ENCODE data around the gene AOPEP. TPM values are rescaled to one million over a fixed set of nuclear protein-coding genes. Genes with fewer than 3 reads are reported as not detected.
A peak's percentile ranks its signal among the peaks of the same experiment; 100 is the strongest.

AOPEP gene
- total RNA-seq, 1 experiment from 2014 or later = 15.0 TPM

GRCh38 chr9:94937214-94937903, 210.9 kb downstream of the AOPEP start:
- TF ChIP-seq, protein P1, sequence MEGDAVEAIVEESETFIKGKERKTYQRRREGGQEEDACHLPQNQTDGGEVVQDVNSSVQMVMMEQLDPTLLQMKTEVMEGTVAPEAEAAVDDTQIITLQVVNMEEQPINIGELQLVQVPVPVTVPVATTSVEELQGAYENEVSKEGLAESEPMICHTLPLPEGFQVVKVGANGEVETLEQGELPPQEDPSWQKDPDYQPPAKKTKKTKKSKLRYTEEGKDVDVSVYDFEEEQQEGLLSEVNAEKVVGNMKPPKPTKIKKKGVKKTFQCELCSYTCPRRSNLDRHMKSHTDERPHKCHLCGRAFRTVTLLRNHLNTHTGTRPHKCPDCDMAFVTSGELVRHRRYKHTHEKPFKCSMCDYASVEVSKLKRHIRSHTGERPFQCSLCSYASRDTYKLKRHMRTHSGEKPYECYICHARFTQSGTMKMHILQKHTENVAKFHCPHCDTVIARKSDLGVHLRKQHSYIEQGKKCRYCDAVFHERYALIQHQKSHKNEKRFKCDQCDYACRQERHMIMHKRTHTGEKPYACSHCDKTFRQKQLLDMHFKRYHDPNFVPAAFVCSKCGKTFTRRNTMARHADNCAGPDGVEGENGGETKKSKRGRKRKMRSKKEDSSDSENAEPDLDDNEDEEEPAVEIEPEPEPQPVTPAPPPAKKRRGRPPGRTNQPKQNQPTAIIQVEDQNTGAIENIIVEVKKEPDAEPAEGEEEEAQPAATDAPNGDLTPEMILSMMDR (conservative IDR thresholded peaks at IDR 0.05) = no peak
- no CpG with 5 or more reads among the region's 6 CpGs for WGBS (ENCODE audit: extremely low coverage, insufficient read length, low lambda C conversion rate)
- no peak overlapping the region for H2BK12ac ChIP-seq (ENCODE audit: insufficient read length, low read depth, low read length)
- H4K5ac ChIP-seq (ENCODE audit: insufficient read length, low read depth, low read length) = no peak overlapping the region
- peak overlapping the region in 2 of 3 experiments; percentile 71 to 85; a peak in 3 of 7 replicates for H3K27ac Mint-ChIP-seq
- H3K23ac ChIP-seq (ENCODE audit: insufficient read length, low read depth, low read length) = no peak overlapping the region
- H3K9me3 ChIP-seq (ENCODE audit: control insufficient read depth, low read depth, low read length) = no peaks in the 10 kb centered on the region
- no peak overlapping the region for H3K4me2 ChIP-seq (ENCODE audit: insufficient read depth, insufficient read length, low read length)
- H3K4me3 Mint-ChIP-seq = no peak overlapping the region
- H3K36me3 Mint-ChIP-seq (ENCODE audit: insufficient read depth in 1 of 3, low read depth in 3 of 3) = peaks cover 0 to 7% (median 5%) of the 10 kb centered on the region in 3 experiments; a peak in 4 of 7 replicates
- no peak overlapping the region for H2AK5ac ChIP-seq (ENCODE audit: insufficient read length, low read length)
- no peak overlapping the region for H3K27ac ChIP-seq (ENCODE audit: insufficient read length, low read depth, low read length)
- H3K27me3 Mint-ChIP-seq (ENCODE audit: low read depth) = no peaks in the 10 kb centered on the region
- H3K79me2 ChIP-seq (ENCODE audit: insufficient read depth, low read length) = no peaks in the 10 kb centered on the region; the same call in 1 of the 2 replicates
- no peak overlapping the region for H4K8ac ChIP-seq (replicated peaks; ENCODE audit: insufficient read length, low read depth, low read length)
- no peak overlapping the region for H3K56ac ChIP-seq (ENCODE audit: insufficient read length, low read depth, low read length)
- no peaks in the 10 kb centered on the region for H4K20me1 ChIP-seq (ENCODE audit: control insufficient read depth, insufficient read depth, insufficient read length)
- no peaks in the 10 kb centered on the region for H3K27me3 ChIP-seq (ENCODE audit: insufficient read depth, low read length)
- H3K79me1 ChIP-seq (ENCODE audit: insufficient read depth, low read depth, low read length, poor library complexity, severe bottlenecking) = no peaks in the 10 kb centered on the region
- peaks cover 16 to 21% of the 10 kb centered on the region in 2 experiments for H3K4me1 Mint-ChIP-seq
- no peak overlapping the region for H3T11ph ChIP-seq (ENCODE audit: low read length)
- H2BK120ac ChIP-seq (ENCODE audit: low read depth, low read length, poor library complexity, severe bottlenecking) = no peak overlapping the region
- no peak overlapping the region for H4K91ac ChIP-seq (ENCODE audit: insufficient read length, low read depth, low read length)
- no peak overlapping the region for H2BK5ac ChIP-seq (ENCODE audit: insufficient read length, low read length)
- no peaks in the 10 kb centered on the region for H3K9me3 Mint-ChIP-seq
- no peak overlapping the region for H3K18ac ChIP-seq (ENCODE audit: insufficient read length, low read depth, low read length)
- H3K4me1 ChIP-seq (ENCODE audit: insufficient read depth, low read length) = peaks cover 9% of the 10 kb centered on the region; the same call in 1 of the 2 replicates
- H3K23me2 ChIP-seq (ENCODE audit: insufficient read length, low read depth, low read length, poor library complexity, severe bottlenecking) = no peaks in the 10 kb centered on the region
- no peak overlapping the region for H3K4ac ChIP-seq (ENCODE audit: low read depth, low read length)
- H3K9ac ChIP-seq (ENCODE audit: extremely low read depth, insufficient read length, low read length) = no peak overlapping the region
- no peak overlapping the region for H2BK20ac ChIP-seq (ENCODE audit: low read depth, low read length, poor library complexity, severe bottlenecking)
- H2BK15ac ChIP-seq (ENCODE audit: low read depth, low read length) = no peak overlapping the region
- H2AFZ ChIP-seq (ENCODE audit: low read length) = no peak overlapping the region
- H3K14ac ChIP-seq (ENCODE audit: insufficient read depth, low read length) = no peak overlapping the region
- no peak for DNase-seq
